GM12878 (cell line): ENCODE data around the gene SYK. TPM values are rescaled to one million over a fixed set of nuclear protein-coding genes. Genes with fewer than 3 reads are reported as not detected.

Source experiments
- ATAC-seq: fragments of 200-7000 bp; cut with Tn5 transposase; 3 replicates; pipeline ENCODE4 v1.9.1; 2020; ENCODE audit warnings: mild to moderate bottlenecking, moderate library complexity
- BruUV-seq: library from RNA; stranded (reverse); fragments of 400-500 nt; replicated peaks from 2 replicates; lab custom pipeline; 2021; lab: Mats Ljungman, UMichigan
- CTCF ChIA-PET: fragments of 300-600 bp; sonication (Branson Sonifier 250); formaldehyde crosslinking; extraction: SDS; loops from one replicate; lab custom pipeline; 2021; ENCODE audit warnings: inconsistent platforms; lab: Yijun Ruan, JAX
- POLR2A ChIA-PET: fragments of 350-600 bp; formaldehyde crosslinking; extraction: SDS; loops from one replicate; lab custom pipeline; 2021; ENCODE audit warnings: inconsistent platforms; lab: Charles Lee
- RAD21 ChIA-PET: fragments of 300-600 bp; sonication (Branson Sonifier 250); formaldehyde crosslinking; loops from one replicate; lab custom pipeline; 2023; ENCODE audit warnings: antibody characterized with exemption; ENCODE audit not compliant: unreplicated experiment; lab: Charles Lee
- SMC1A ChIA-PET: fragments of 300-600 bp; sonication (Branson Sonifier 250); formaldehyde crosslinking; loops from one replicate; lab custom pipeline; 2023; ENCODE audit not compliant: unreplicated experiment, uncharacterized antibody; lab: Charles Lee
- DNase-seq: peaks from one replicate; pipeline ENCODE4 v3.0.0-alpha.2; 2011; ENCODE audit warnings: low read depth, low spot score
- FAIRE-seq: peaks from 3 replicates; lab custom pipeline; 2011; peaks lifted over from hg19 to GRCh38; lab: Jason Lieb, UNC
- H2AFZ ChIP-seq: 2 replicates; pipeline ENCODE4 v1.6.0; 2011; ENCODE audit warnings: low read depth, low read length, control low read depth; ENCODE audit not compliant: control insufficient read depth
- H3K27ac ChIP-seq: 2 replicates; pipeline ENCODE4 v1.5.1; 2011; ENCODE audit warnings: control low read depth; ENCODE audit not compliant: control insufficient read depth, insufficient read depth
- H3K27me3 ChIP-seq, 2 experiments: replicated peaks in 1 of 2; 2 replicates each; pipeline versions ENCODE4 v1.6.0 to v1.6.1; 2011; ENCODE audit warnings: low read length in 1 of 2; ENCODE audit not compliant: control insufficient read depth in 2 of 2, insufficient read depth in 2 of 2
- H3K36me3 ChIP-seq, 2 experiments: 2 replicates each; pipeline ENCODE4 v1.5.1; 2011; ENCODE audit warnings: low read length in 1 of 2; ENCODE audit not compliant: control insufficient read depth in 2 of 2, insufficient read depth in 2 of 2
- H3K4me1 ChIP-seq: 2 replicates; pipeline ENCODE4 v1.6.1; 2011; ENCODE audit warnings: mild to moderate bottlenecking, low read length, moderate library complexity, mixed read lengths; ENCODE audit not compliant: control insufficient read depth, insufficient read depth
- H3K4me2 ChIP-seq: 2 replicates; pipeline ENCODE4 v1.6.0; 2011; ENCODE audit warnings: control low read depth; ENCODE audit not compliant: control insufficient read depth, insufficient read depth
- H3K4me3 ChIP-seq: fragments of 200-600 bp; sonication (generic); 2 replicates; pipeline ENCODE4 v1.5.1; 2016
- H3K79me2 ChIP-seq: 2 replicates; pipeline ENCODE4 v1.6.0; 2011; ENCODE audit warnings: low read length; ENCODE audit not compliant: control insufficient read depth, insufficient read depth
- H3K9ac ChIP-seq: 2 replicates; pipeline ENCODE4 v1.8.0; 2011; ENCODE audit warnings: low read length, control low read depth, mixed read lengths; ENCODE audit not compliant: control insufficient read depth, insufficient read depth
- H3K9me3 ChIP-seq: replicated peaks from 3 replicates; pipeline ENCODE4 v1.5.1; 2011; ENCODE audit warnings: mild to moderate bottlenecking, low read length; ENCODE audit not compliant: control insufficient read depth, insufficient read depth
- H4K20me1 ChIP-seq: 2 replicates; pipeline ENCODE4 v1.6.0; 2011; ENCODE audit not compliant: control insufficient read depth, insufficient read depth
- CBFB ChIP-seq: IDR thresholded peaks from 2 replicates; pipeline ENCODE4 v1.6.1; 2016; ENCODE audit warnings: antibody characterized with exemption, low read depth
- CBX3 ChIP-seq: fragments of 200-600 bp; sonication (generic); IDR thresholded peaks from 2 replicates; pipeline ENCODE4 v1.6.1; 2016; ENCODE audit warnings: low read depth, borderline replicate concordance
- CREB1 ChIP-seq: IDR thresholded peaks from 2 replicates; pipeline ENCODE4 v1.6.1; 2012; ENCODE audit warnings: low read depth, mild to moderate bottlenecking, inconsistent platforms
- DPF2 ChIP-seq: fragments of 450-650 bp; IDR thresholded peaks from 2 replicates; pipeline ENCODE4 v1.6.1; 2017; ENCODE audit warnings: mild to moderate bottlenecking
- FOXK2 ChIP-seq: fragments of 450-650 bp; IDR thresholded peaks from 2 replicates; pipeline ENCODE4 v1.6.1; 2017; ENCODE audit warnings: mild to moderate bottlenecking, moderate library complexity
- GATAD2B ChIP-seq: fragments of 450-650 bp; conservative IDR thresholded peaks from 2 replicates; pipeline ENCODE4 v1.6.1; 2017; ENCODE audit warnings: low read depth, mild to moderate bottlenecking, moderate library complexity
- HDAC2 ChIP-seq: fragments of 200-600 bp; sonication (generic); IDR thresholded peaks from 2 replicates; pipeline ENCODE4 v1.6.1; 2017
- MTA3 ChIP-seq: IDR thresholded peaks from 2 replicates; pipeline ENCODE4 v1.6.1; 2012; ENCODE audit warnings: low read length, inconsistent platforms, borderline replicate concordance
- MYC ChIP-seq: IDR thresholded peaks from 2 replicates; pipeline ENCODE4 v1.6.1; 2011; ENCODE audit warnings: mild to moderate bottlenecking, low read length, moderate library complexity, inconsistent platforms; ENCODE audit not compliant: insufficient read depth, insufficient replicate concordance, insufficient read length, severe bottlenecking
- NR2F1 ChIP-seq: fragments of 450-650 bp; conservative IDR thresholded peaks from 2 replicates; pipeline ENCODE4 v1.6.1; 2017; ENCODE audit warnings: mild to moderate bottlenecking
- NRF1 ChIP-seq: conservative IDR thresholded peaks from 2 replicates; pipeline ENCODE4 v1.6.1; 2011; ENCODE audit warnings: mild to moderate bottlenecking, low read depth, low read length, improper control_type of control experiment
- PAX5 ChIP-seq: IDR thresholded peaks from 2 replicates; pipeline ENCODE4 v1.6.1; 2011; ENCODE audit warnings: low read depth, low read length, borderline replicate concordance
- RBBP5 ChIP-seq: fragments of 200-600 bp; sonication (generic); conservative IDR thresholded peaks from 2 replicates; pipeline ENCODE4 v1.6.1; 2016
- SMAD1 ChIP-seq: fragments of 450-650 bp; IDR thresholded peaks from 2 replicates; pipeline ENCODE4 v1.6.1; 2018; ENCODE audit warnings: mild to moderate bottlenecking, low read depth; ENCODE audit not compliant: partially characterized antibody
- whole genome bisulfite sequencing: methylation state at CpG from one replicate; pipeline ENCODE4 v1.1.6; 2016; ENCODE audit warnings: low lambda C conversion rate; ENCODE audit not compliant: insufficient replicate concordance, insufficient coverage; ENCODE audit errors: missing lambda C conversion rate; 5-methylcytosine and 5-hydroxymethylcytosine counted together
- in situ Hi-C: fragments of 300-500 bp; cut with MboI; formaldehyde crosslinking; loops from 9 replicates; pipeline ENCODE4 v1.14.3; 2018; ENCODE audit warnings: mixed read lengths
- intact Hi-C: fragments of 100-400 bp; cut with micrococcal nuclease; formaldehyde crosslinking; loops from one replicate; pipeline ENCODE4 v1.14.2; 2022; ENCODE audit not compliant: unreplicated experiment
- polyA plus RNA-seq, 11 experiments: library from polyadenylated mRNA; depleted of rRNA in 4 of 11; unstranded in 6 of 11; stranded (reverse) in 5 of 11; fragments of >200 nt; fragmentation: Nextera tagmentation in 4 of 11; fragmentation: Illumina TruSeq in 1 of 11; extraction: Ambion mirVana in 4 of 11; extraction: Trizol in 1 of 11; gene quantifications; 1 replicate in 1 of 11; 2 replicates in 10 of 11; pipeline versions ENCODE4 v1.2.1 to v1.2.3, GENCODE V29; 2011 to 2016; ENCODE audit warnings: inconsistent platforms in 2 of 11, missing spikeins in 2 of 11, low read depth in 1 of 11
- total RNA-seq, 4 experiments: library from RNA; depleted of rRNA in 3 of 4; stranded (reverse); fragments of >200 nt in 3 of 4; fragmentation: Illumina TruSeq in 1 of 4; extraction: Trizol in 1 of 4; gene quantifications; 2 replicates each; pipeline versions ENCODE4 v1.2.1 to v1.2.3, GENCODE V29; 2013 to 2021
- TF ChIP-seq, protein P1 (sequence below): fragments of 450-650 bp; formaldehyde crosslinking; IDR thresholded peaks from 2 replicates; pipeline ENCODE4 v1.5.0; 2022; ENCODE audit warnings: mild to moderate bottlenecking, missing genetic modification characterization
- TF ChIP-seq, protein P2 (sequence below): fragments of 450-650 bp; IDR thresholded peaks from 2 replicates; pipeline ENCODE4 v1.6.1; 2016; ENCODE audit warnings: mild to moderate bottlenecking
- TF ChIP-seq, protein P3 (sequence below): fragments of 150-350 bp; IDR thresholded peaks from 2 replicates; pipeline ENCODE4 v1.6.1; 2014; ENCODE audit warnings: mild to moderate bottlenecking, low read depth, low read length

Gene SYK
- total and polyA plus RNA-seq, 10 of the 15 experiments (the other 5 are each of a cell fraction or from before 2014, with no cell fraction given), result 6.5 to 135 (median 68.8) TPM

DNA sequence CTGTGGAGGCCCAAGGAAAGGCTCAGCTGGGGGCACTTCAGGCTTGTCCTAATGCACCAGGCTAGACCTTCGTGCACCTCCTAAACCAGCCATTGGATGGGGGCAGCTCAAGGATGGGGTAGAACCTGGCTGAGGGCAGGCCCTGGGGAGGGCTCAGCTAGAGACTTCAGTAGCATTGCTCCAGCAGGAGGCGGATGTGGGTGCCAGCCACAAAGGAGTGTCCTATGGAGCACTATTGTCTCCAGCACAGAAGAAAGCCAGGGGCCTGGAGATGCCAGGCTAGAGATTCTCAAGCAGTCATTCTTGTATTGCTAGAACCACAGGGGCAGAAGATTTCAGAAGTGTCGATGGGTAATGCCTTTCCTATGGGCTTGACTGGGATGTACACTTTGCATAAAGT is 131.8 kb downstream of the SYK start:
- H3K4me1 ChIP-seq, result no peaks in the 10 kb centered on the region; the same call in none of the 2 replicates
- TF ChIP-seq, protein P1, sequence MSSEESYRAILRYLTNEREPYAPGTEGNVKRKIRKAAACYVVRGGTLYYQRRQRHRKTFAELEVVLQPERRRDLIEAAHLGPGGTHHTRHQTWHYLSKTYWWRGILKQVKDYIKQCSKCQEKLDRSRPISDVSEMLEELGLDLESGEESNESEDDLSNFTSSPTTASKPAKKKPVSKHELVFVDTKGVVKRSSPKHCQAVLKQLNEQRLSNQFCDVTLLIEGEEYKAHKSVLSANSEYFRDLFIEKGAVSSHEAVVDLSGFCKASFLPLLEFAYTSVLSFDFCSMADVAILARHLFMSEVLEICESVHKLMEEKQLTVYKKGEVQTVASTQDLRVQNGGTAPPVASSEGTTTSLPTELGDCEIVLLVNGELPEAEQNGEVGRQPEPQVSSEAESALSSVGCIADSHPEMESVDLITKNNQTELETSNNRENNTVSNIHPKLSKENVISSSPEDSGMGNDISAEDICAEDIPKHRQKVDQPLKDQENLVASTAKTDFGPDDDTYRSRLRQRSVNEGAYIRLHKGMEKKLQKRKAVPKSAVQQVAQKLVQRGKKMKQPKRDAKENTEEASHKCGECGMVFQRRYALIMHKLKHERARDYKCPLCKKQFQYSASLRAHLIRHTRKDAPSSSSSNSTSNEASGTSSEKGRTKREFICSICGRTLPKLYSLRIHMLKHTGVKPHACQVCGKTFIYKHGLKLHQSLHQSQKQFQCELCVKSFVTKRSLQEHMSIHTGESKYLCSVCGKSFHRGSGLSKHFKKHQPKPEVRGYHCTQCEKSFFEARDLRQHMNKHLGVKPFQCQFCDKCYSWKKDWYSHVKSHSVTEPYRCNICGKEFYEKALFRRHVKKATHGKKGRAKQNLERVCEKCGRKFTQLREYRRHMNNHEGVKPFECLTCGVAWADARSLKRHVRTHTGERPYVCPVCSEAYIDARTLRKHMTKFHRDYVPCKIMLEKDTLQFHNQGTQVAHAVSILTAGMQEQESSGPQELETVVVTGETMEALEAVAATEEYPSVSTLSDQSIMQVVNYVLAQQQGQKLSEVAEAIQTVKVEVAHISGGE (CRISPR knock-in tag), result no peak
- TF ChIP-seq SMAD1 (no peak), CREB1 (no peak), MYC (no peak), GATAD2B (no peak), DPF2 (no peak), CBX3 (no peak), MTA3 (no peak), PAX5 (no peak), NR2F1 (no peak), NRF1 (no peak), HDAC2 (no peak), CBFB (no peak), RBBP5 (no peak), FOXK2 (no peak)
- TF ChIP-seq, protein P2, sequence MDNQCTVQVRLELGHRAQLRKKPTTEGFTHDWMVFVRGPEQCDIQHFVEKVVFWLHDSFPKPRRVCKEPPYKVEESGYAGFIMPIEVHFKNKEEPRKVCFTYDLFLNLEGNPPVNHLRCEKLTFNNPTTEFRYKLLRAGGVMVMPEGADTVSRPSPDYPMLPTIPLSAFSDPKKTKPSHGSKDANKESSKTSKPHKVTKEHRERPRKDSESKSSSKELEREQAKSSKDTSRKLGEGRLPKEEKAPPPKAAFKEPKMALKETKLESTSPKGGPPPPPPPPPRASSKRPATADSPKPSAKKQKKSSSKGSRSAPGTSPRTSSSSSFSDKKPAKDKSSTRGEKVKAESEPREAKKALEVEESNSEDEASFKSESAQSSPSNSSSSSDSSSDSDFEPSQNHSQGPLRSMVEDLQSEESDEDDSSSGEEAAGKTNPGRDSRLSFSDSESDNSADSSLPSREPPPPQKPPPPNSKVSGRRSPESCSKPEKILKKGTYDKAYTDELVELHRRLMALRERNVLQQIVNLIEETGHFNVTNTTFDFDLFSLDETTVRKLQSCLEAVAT, result no peak
- TF ChIP-seq, protein P3, sequence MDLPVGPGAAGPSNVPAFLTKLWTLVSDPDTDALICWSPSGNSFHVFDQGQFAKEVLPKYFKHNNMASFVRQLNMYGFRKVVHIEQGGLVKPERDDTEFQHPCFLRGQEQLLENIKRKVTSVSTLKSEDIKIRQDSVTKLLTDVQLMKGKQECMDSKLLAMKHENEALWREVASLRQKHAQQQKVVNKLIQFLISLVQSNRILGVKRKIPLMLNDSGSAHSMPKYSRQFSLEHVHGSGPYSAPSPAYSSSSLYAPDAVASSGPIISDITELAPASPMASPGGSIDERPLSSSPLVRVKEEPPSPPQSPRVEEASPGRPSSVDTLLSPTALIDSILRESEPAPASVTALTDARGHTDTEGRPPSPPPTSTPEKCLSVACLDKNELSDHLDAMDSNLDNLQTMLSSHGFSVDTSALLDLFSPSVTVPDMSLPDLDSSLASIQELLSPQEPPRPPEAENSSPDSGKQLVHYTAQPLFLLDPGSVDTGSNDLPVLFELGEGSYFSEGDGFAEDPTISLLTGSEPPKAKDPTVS, result no peak
- ChIA-PET CTCF (interaction anchor here (1.2 to 2.7 kb wide), 2 partner anchors 18 to 46 kb away, joined by 3 to 11 read pairs; no protein-coding TSS in a partner anchor), RAD21 (no interaction called here), SMC1A (no interaction called here), POLR2A (no interaction called here)
- H3K9me3 ChIP-seq, result no peaks in the 10 kb centered on the region; the same call in 2 of the 3 replicates
- H3K27ac ChIP-seq, result no peak overlapping the region
- FAIRE-seq, result no peak
- WGBS, result 34% methylated on average over 3 of the region's 3 CpGs
- no peak for ATAC-seq
- H3K79me2 ChIP-seq, result no peaks in the 10 kb centered on the region
- H3K27me3 ChIP-seq, result peaks cover 0 to 8% of the 10 kb centered on the region in 2 experiments; a peak in 3 of 4 replicates
- H3K36me3 ChIP-seq, result no peaks in the 10 kb centered on the region
- H3K9ac ChIP-seq, result no peak overlapping the region
- no peaks in the 10 kb centered on the region for H4K20me1 ChIP-seq
- DNase-seq, result no peak
- H3K4me3 ChIP-seq, result no peak overlapping the region
- no TSS peak for BruUV-seq
- in situ Hi-C loops, result no loop called here
- intact Hi-C loops, result no loop called here
- H3K4me2 ChIP-seq, result no peak overlapping the region
- H2AFZ ChIP-seq, result no peak overlapping the region
